HepG2 (cell line): Measurements from ENCODE around the gene DOHH.

Experiments used
- CHCHD3 ChIP-seq: sonication (generic); formaldehyde crosslinking; IDR thresholded peaks from 2 replicates; pipeline ENCODE4 v1.8.0; 2022; ENCODE audit warnings: mild to moderate bottlenecking, missing genetic modification reagents, moderate library complexity
- REPIN1 ChIP-seq: sonication (generic); formaldehyde crosslinking; IDR thresholded peaks from 2 replicates; pipeline ENCODE4 v1.8.0; 2022; ENCODE audit warnings: missing genetic modification reagents, low read depth, mild to moderate bottlenecking, borderline replicate concordance
- SETDB1 ChIP-seq: sonication (generic); formaldehyde crosslinking; IDR thresholded peaks from 2 replicates; pipeline ENCODE4 v1.5.1; 2020; ENCODE audit warnings: missing genetic modification reagents, mild to moderate bottlenecking, borderline replicate concordance
- ZBTB8A ChIP-seq: sonication (generic); formaldehyde crosslinking; IDR thresholded peaks from 2 replicates; pipeline ENCODE4 v1.4.0; 2020; ENCODE audit warnings: mild to moderate bottlenecking, low read depth, missing genetic modification reagents, borderline replicate concordance
- ZNF253 ChIP-seq: sonication (generic); formaldehyde crosslinking; IDR thresholded peaks from 2 replicates; pipeline ENCODE4 v1.8.0; 2022; ENCODE audit warnings: mild to moderate bottlenecking, missing genetic modification reagents, borderline replicate concordance
- TF ChIP-seq, protein P1 (sequence below): sonication (generic); formaldehyde crosslinking; IDR thresholded peaks from 2 replicates; pipeline ENCODE4 v1.4.0; 2020; ENCODE audit warnings: missing genetic modification reagents

DNA sequence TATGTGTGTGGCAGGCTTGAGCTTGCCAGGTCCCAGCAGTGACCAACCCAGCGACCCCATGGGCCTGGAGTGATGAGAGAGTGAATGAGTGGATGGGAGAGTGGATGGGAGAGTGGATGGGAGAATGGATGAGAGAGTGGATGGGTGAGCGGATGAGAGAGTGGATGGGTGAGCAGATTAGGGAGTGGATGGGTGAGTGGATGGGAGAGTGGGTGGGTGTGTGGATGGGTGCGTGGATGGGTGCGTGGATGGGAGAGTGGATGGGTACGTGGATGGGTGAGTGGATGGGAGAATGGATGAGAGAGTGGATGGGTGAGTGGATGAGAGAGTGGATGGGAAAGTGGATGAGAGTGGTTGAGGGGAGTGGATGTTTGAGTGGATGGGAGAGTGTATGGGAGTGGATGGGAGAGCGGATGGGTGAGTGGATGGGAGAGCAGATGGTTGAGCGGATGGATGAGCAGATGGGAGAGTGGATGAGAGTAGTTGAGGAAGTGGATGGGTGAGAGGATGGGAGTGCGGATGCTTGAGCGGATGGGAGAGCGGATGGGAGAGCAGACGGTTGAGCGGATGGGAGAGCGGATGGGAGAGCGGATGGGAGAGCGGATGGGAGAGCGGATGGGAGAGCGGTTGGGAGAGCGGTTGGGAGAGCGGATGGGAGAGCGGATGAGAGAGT, 28.2 kb upstream of the DOHH start:
- no peak for TF ChIP-seq CHCHD3 (CRISPR knock-in tag)
- no peak for TF ChIP-seq ZBTB8A (CRISPR knock-in tag)
- TF ChIP-seq, protein P1, sequence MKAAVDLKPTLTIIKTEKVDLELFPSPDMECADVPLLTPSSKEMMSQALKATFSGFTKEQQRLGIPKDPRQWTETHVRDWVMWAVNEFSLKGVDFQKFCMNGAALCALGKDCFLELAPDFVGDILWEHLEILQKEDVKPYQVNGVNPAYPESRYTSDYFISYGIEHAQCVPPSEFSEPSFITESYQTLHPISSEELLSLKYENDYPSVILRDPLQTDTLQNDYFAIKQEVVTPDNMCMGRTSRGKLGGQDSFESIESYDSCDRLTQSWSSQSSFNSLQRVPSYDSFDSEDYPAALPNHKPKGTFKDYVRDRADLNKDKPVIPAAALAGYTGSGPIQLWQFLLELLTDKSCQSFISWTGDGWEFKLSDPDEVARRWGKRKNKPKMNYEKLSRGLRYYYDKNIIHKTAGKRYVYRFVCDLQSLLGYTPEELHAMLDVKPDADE (CRISPR knock-in tag): no peak
- no peak for TF ChIP-seq ZNF253 (CRISPR knock-in tag)
- TF ChIP-seq SETDB1 (CRISPR knock-in tag): no peak
- no peak for TF ChIP-seq REPIN1 (CRISPR knock-in tag)
